CD8-positive, alpha-beta memory T cell (primary cell): Measurements from ENCODE around the gene C10orf95. TPM values are rescaled to one million over a fixed set of nuclear protein-coding genes. Genes with fewer than 3 reads are reported as not detected.

Source experiments
- CTCF ChIA-PET: fragments of 350-600 bp; sonication (Branson Sonifier 250); formaldehyde crosslinking; loops from one replicate; lab custom pipeline; 2021; ENCODE audit warnings: antibody characterized with exemption; lab: Charles Lee
- POLR2A ChIA-PET: fragments of 350-600 bp; sonication (Branson Sonifier 250); formaldehyde crosslinking; loops from one replicate; lab custom pipeline; 2021; ENCODE audit warnings: antibody characterized with exemption; lab: Charles Lee
- DNase-seq, 5 donors: peaks; one replicate each; pipeline versions ENCODE4 v3.0.0 to v3.0.0-alpha.2; 2020 to 2022; ENCODE audit warnings: mixed read lengths in 1 of 5
- H3K27ac ChIP-seq: one replicate; pipeline ENCODE4 v1.7.0; 2013; ENCODE audit warnings: low read depth, mild to moderate bottlenecking, low read length, moderate library complexity
- H3K27me3 ChIP-seq: 2 replicates; pipeline ENCODE4 v1.7.0; 2013; ENCODE audit warnings: low read length, mild to moderate bottlenecking; ENCODE audit not compliant: insufficient read depth, poor library complexity, severe bottlenecking
- H3K36me3 ChIP-seq: 2 replicates; pipeline ENCODE4 v1.7.0; 2013; ENCODE audit warnings: mild to moderate bottlenecking, low read length, moderate library complexity; ENCODE audit not compliant: insufficient read depth
- H3K4me1 ChIP-seq: 2 replicates; pipeline ENCODE4 v1.7.0; 2013; ENCODE audit warnings: mild to moderate bottlenecking, low read length, moderate library complexity; ENCODE audit not compliant: insufficient read depth
- H3K4me3 ChIP-seq: 2 replicates; pipeline ENCODE4 v1.7.0; 2013; ENCODE audit warnings: mild to moderate bottlenecking, low read length
- H3K9me3 ChIP-seq: 2 replicates; pipeline ENCODE4 v1.7.0; 2013; ENCODE audit warnings: mild to moderate bottlenecking, low read length
- H3K27ac Mint-ChIP-seq, 8 donors: one replicate each; pipeline ENCODE4 v1.8.0; 2020 to 2021; ENCODE audit warnings: mixed read lengths in 8 of 8, mild to moderate bottlenecking in 6 of 8, inconsistent platforms in 3 of 8, moderate library complexity in 3 of 8
- H3K27me3 Mint-ChIP-seq, 2 donors: one replicate each; pipeline ENCODE4 v1.8.0; 2020 to 2021; ENCODE audit warnings: mixed read lengths in 2 of 2, mild to moderate bottlenecking in 1 of 2, moderate library complexity in 1 of 2
- H3K36me3 Mint-ChIP-seq, 3 donors: one replicate each; pipeline ENCODE4 v1.8.0; 2020 to 2021; ENCODE audit warnings: mixed read lengths in 3 of 3, inconsistent platforms in 1 of 3, mild to moderate bottlenecking in 1 of 3
- H3K4me1 Mint-ChIP-seq, 3 donors: one replicate each; pipeline ENCODE4 v1.8.0; 2020 to 2021; ENCODE audit warnings: mixed read lengths in 3 of 3, inconsistent platforms in 1 of 3, mild to moderate bottlenecking in 1 of 3
- H3K4me3 Mint-ChIP-seq, 7 donors: one replicate each; pipeline ENCODE4 v1.8.0; 2020 to 2021; ENCODE audit warnings: mixed read lengths in 7 of 7, mild to moderate bottlenecking in 6 of 7, moderate library complexity in 4 of 7, inconsistent platforms in 2 of 7
- H3K9me3 Mint-ChIP-seq, 5 donors: one replicate each; pipeline ENCODE4 v1.8.0; 2020 to 2022; ENCODE audit warnings: mixed read lengths in 5 of 5, mild to moderate bottlenecking in 3 of 5, moderate library complexity in 2 of 5, inconsistent platforms in 1 of 5
- polyA plus RNA-seq: library from polyadenylated mRNA; unstranded; fragments of 300-500 nt; fragmentation: Illumina TruSeq; gene quantifications from one replicate; pipeline ENCODE4 v1.2.3, GENCODE V29; 2021
- total RNA-seq, 2 experiments: library from RNA; stranded (reverse); gene quantifications; one replicate each; pipeline ENCODE4 v1.2.3, GENCODE V29; 2021

C10orf95 gene
- total and polyA plus RNA-seq, 3 experiments from 2014 or later, result 0.57 to 0.70 (median 0.62) TPM

- peaks cover 33% of the 10 kb centered on the region for H3K27me3 ChIP-seq
- DNase-seq, result no peak
- POLR2A ChIA-PET, result no interaction called here
- no peak overlapping the region for H3K27ac ChIP-seq
- Mint-ChIP-seq H3K4me3 (no peak overlapping the region), H3K4me1 (peaks cover 16 to 34% (median 23%) of the 10 kb centered on the region in 3 donors), H3K9me3 (no peaks in the 10 kb centered on the region), H3K36me3 (no peaks in the 10 kb centered on the region), H3K27me3 (peaks cover 42 to 72% of the 10 kb centered on the region in 2 donors), H3K27ac (no peak overlapping the region)
- H3K36me3 ChIP-seq, result no peaks in the 10 kb centered on the region
- CTCF ChIA-PET, result interaction anchor here (1.2 to 3.0 kb wide), 3 partner anchors 11 to 20 kb away, joined by 6 to 20 read pairs (median 6); no protein-coding TSS in a partner anchor
- no peaks in the 10 kb centered on the region for H3K9me3 ChIP-seq
- H3K4me3 ChIP-seq, result no peak overlapping the region
- peaks cover 19% of the 10 kb centered on the region for H3K4me1 ChIP-seq
Measured at GRCh38 chr10:102413806-102414561, 37.4 kb downstream of the C10orf95 start.

GRCh38 chr10:102413053-102413705, 38.2 kb downstream of the C10orf95 start:
- Mint-ChIP-seq H3K9me3 (no peaks in the 10 kb centered on the region), H3K27ac (peak overlapping the region in 2 of 8 donors; percentile 41 to 53), H3K4me1 (peaks cover 16 to 33% (median 25%) of the 10 kb centered on the region in 3 donors), H3K36me3 (no peaks in the 10 kb centered on the region), H3K27me3 (peaks cover 44 to 74% of the 10 kb centered on the region in 2 donors), H3K4me3 (peak overlapping the region in 1 of 7 donors; percentile 69)
- peaks cover 35% of the 10 kb centered on the region for H3K27me3 ChIP-seq
- H3K9me3 ChIP-seq, result no peaks in the 10 kb centered on the region
- H3K27ac ChIP-seq, result no peak overlapping the region
- no peak overlapping the region for H3K4me3 ChIP-seq
- no peaks in the 10 kb centered on the region for H3K36me3 ChIP-seq
- peaks cover 21% of the 10 kb centered on the region for H3K4me1 ChIP-seq
- peak in 2 of 5 donors; percentile 43 to 68 for DNase-seq
- CTCF ChIA-PET, result interaction anchor here (1.2 to 3.0 kb wide), 2 partner anchors 15 to 19 kb away, joined by 6 to 20 read pairs; no protein-coding TSS in a partner anchor
- POLR2A ChIA-PET, result interaction anchor here (0.5 kb wide), 1 partner anchor 224 kb away, joined by 3 read pairs; no protein-coding TSS in a partner anchor

GRCh38 chr10:102412293-102412692, 39.0 kb downstream of the C10orf95 start:
- H3K27me3 ChIP-seq, result peaks cover 37% of the 10 kb centered on the region
- no peak overlapping the region for H3K27ac ChIP-seq
- H3K4me3 ChIP-seq, result no peak overlapping the region
- H3K9me3 Mint-ChIP-seq, result no peaks in the 10 kb centered on the region
- peak in 1 of 5 donors; percentile 38 for DNase-seq
- H3K36me3 ChIP-seq, result no peaks in the 10 kb centered on the region
- peak overlapping the region in 1 of 7 donors; percentile 48 for H3K4me3 Mint-ChIP-seq
- H3K27me3 Mint-ChIP-seq, result peaks cover 36 to 68% of the 10 kb centered on the region in 2 donors
- H3K9me3 ChIP-seq, result no peaks in the 10 kb centered on the region
- no peaks in the 10 kb centered on the region for H3K36me3 Mint-ChIP-seq
- ChIA-PET POLR2A (interaction anchor here (0.5 to 1.4 kb wide), 2 partner anchors 8 to 223 kb away, joined by 3 to 5 read pairs; partner anchors contain the start of gene FBXL15), CTCF (interaction anchor here (3.0 kb wide), 1 partner anchor 14 kb away, joined by 20 read pairs; no protein-coding TSS in a partner anchor)
- no peak overlapping the region for H3K27ac Mint-ChIP-seq
- peaks cover 21% of the 10 kb centered on the region for H3K4me1 ChIP-seq
- peaks cover 16 to 33% (median 27%) of the 10 kb centered on the region in 3 donors for H3K4me1 Mint-ChIP-seq

GRCh38 chr10:102411341-102412255, 39.7 kb downstream of the C10orf95 start:
- H3K9me3 Mint-ChIP-seq, result no peaks in the 10 kb centered on the region
- H3K4me3 ChIP-seq, result no peak overlapping the region
- H3K4me1 ChIP-seq, result peaks cover 21% of the 10 kb centered on the region
- peaks cover 16 to 33% (median 27%) of the 10 kb centered on the region in 3 donors for H3K4me1 Mint-ChIP-seq
- CTCF ChIA-PET, result interaction anchor here (0.6 to 3.0 kb wide), 3 partner anchors 13 to 331 kb away, joined by 3 to 20 read pairs (median 7); no protein-coding TSS in a partner anchor
- H3K9me3 ChIP-seq, result no peaks in the 10 kb centered on the region
- peak overlapping the region in 6 of 7 donors; percentile 48 to 71 (median 64) for H3K4me3 Mint-ChIP-seq
- POLR2A ChIA-PET, result interaction anchor here (0.6 to 1.4 kb wide), 2 partner anchors 9 to 23 kb away, joined by 4 to 5 read pairs; partner anchors contain the start of gene FBXL15
- H3K36me3 Mint-ChIP-seq, result no peaks in the 10 kb centered on the region
- peak in 1 of 5 donors; percentile 35 for DNase-seq
- peak overlapping the region in 2 of 8 donors; percentile 34 to 61 for H3K27ac Mint-ChIP-seq
- H3K27me3 Mint-ChIP-seq, result peaks cover 35 to 64% of the 10 kb centered on the region in 2 donors
- no peaks in the 10 kb centered on the region for H3K36me3 ChIP-seq
- H3K27ac ChIP-seq, result no peak overlapping the region
- H3K27me3 ChIP-seq, result peaks cover 37% of the 10 kb centered on the region

GRCh38 chr10:102410429-102411073, 40.8 kb downstream of the C10orf95 start:
- Histone ChIP-seq H3K9me3 (no peaks in the 10 kb centered on the region), H3K4me1 (peaks cover 21% of the 10 kb centered on the region), H3K36me3 (no peaks in the 10 kb centered on the region), H3K27ac (no peak overlapping the region), H3K4me3 (peak overlapping the region; percentile 64), H3K27me3 (peaks cover 37% of the 10 kb centered on the region)
- H3K9me3 Mint-ChIP-seq, result no peaks in the 10 kb centered on the region
- no peaks in the 10 kb centered on the region for H3K36me3 Mint-ChIP-seq
- ChIA-PET CTCF (interaction anchor here (0.9 to 3.0 kb wide), 4 partner anchors 11 to 181 kb away, joined by 5 to 22 read pairs (median 14); no protein-coding TSS in a partner anchor), POLR2A (interaction anchor here (0.6 to 2.0 kb wide), 6 partner anchors 8 to 288 kb away, joined by 3 to 11 read pairs (median 4); partner anchors contain the start of genes FBXL15 and PSD)
- peaks cover 16 to 33% (median 27%) of the 10 kb centered on the region in 3 donors for H3K4me1 Mint-ChIP-seq
- peak overlapping the region in 4 of 7 donors; percentile 63 to 77 (median 76) for H3K4me3 Mint-ChIP-seq
- peak in 2 of 5 donors; percentile 57 to 63 for DNase-seq
- H3K27me3 Mint-ChIP-seq, result peaks cover 30 to 56% of the 10 kb centered on the region in 2 donors
- no peak overlapping the region for H3K27ac Mint-ChIP-seq

GRCh38 chr10:102409604-102410428, 41.5 kb downstream of the C10orf95 start:
- H3K4me3 ChIP-seq, result peak overlapping the region; percentile 64
- peaks cover 37% of the 10 kb centered on the region for H3K27me3 ChIP-seq
- no peak overlapping the region for H3K27ac ChIP-seq
- ChIA-PET CTCF (interaction anchor here (0.6 to 1.9 kb wide), 3 partner anchors 11 to 180 kb away, joined by 3 to 22 read pairs (median 5); no protein-coding TSS in a partner anchor), POLR2A (interaction anchor here (1.0 to 2.0 kb wide), 4 partner anchors 8 to 92 kb away, joined by 3 to 11 read pairs (median 5); partner anchors contain the start of genes FBXL15 and PSD)
- Mint-ChIP-seq H3K9me3 (no peaks in the 10 kb centered on the region), H3K27me3 (peaks cover 30 to 50% of the 10 kb centered on the region in 2 donors), H3K27ac (peak overlapping the region in 7 of 8 donors; percentile 16 to 78 (median 32)), H3K4me1 (peaks cover 16 to 33% (median 27%) of the 10 kb centered on the region in 3 donors), H3K4me3 (peak overlapping the region; percentile 76 to 80 (median 77)), H3K36me3 (no peaks in the 10 kb centered on the region)
- H3K9me3 ChIP-seq, result no peaks in the 10 kb centered on the region
- peaks cover 21% of the 10 kb centered on the region for H3K4me1 ChIP-seq
- no peaks in the 10 kb centered on the region for H3K36me3 ChIP-seq
- no peak for DNase-seq
